Bronchial epithelial cell (primary cell): ENCODE data around the gene TMUB1. TPM values are rescaled to one million over a fixed set of nuclear protein-coding genes. Genes with fewer than 3 reads are reported as not detected.
A peak's percentile ranks its signal among the peaks of the same experiment; 100 is the strongest.

Source experiments
- DNase-seq: peaks from one replicate; pipeline ENCODE4 v3.0.0-alpha.2; 2010; ENCODE audit warnings: low read depth
- FAIRE-seq: peaks from 2 replicates; lab custom pipeline; 2011; peaks lifted over from hg19 to GRCh38; lab: Jason Lieb, UNC
- H3K27me3 ChIP-seq: 2 replicates; pipeline ENCODE4 v1.5.1; 2011; ENCODE audit warnings: low read length; ENCODE audit not compliant: control insufficient read depth, insufficient read depth
- H3K36me3 ChIP-seq: 2 replicates; pipeline ENCODE4 v1.5.1; 2011; ENCODE audit warnings: low read length; ENCODE audit not compliant: control insufficient read depth, insufficient read depth
- H3K4me3 ChIP-seq: 2 replicates; pipeline ENCODE4 v1.5.1; 2011; ENCODE audit warnings: mild to moderate bottlenecking, low read depth, low read length, control low read depth
- CTCF ChIP-seq: IDR thresholded peaks from 2 replicates; pipeline ENCODE4 v1.5.1; 2011; ENCODE audit warnings: mild to moderate bottlenecking, moderate library complexity, low read length, control low read depth, inconsistent platforms; ENCODE audit not compliant: insufficient read depth, severe bottlenecking
- total RNA-seq: library from RNA; depleted of rRNA; stranded (reverse); fragments of >200 nt; gene quantifications from 2 replicates; pipeline ENCODE4 v1.2.1, GENCODE V29; 2014

The TMUB1 gene
- total RNA-seq, 1 donor from 2014 or later, result 9.0 TPM

- no peaks in the 10 kb centered on the region for H3K27me3 ChIP-seq
- no peak for FAIRE-seq
- peaks cover 2% of the 10 kb centered on the region for H3K36me3 ChIP-seq
- peak; percentile 99 for DNase-seq
- H3K4me3 ChIP-seq, result peak overlapping the region; percentile 48
- no peak for TF ChIP-seq CTCF
These were observed 25.1 kb downstream of the TMUB1 start for GRCh38 chr7:151057989-151058780.

- H3K36me3 ChIP-seq, result peaks cover 2% of the 10 kb centered on the region
- H3K4me3 ChIP-seq, result peak within 1 kb of the TSS; percentile 48
- no peaks in the 10 kb centered on the region for H3K27me3 ChIP-seq
- no peak for TF ChIP-seq CTCF
- DNase-seq, result no peak
- no peak for FAIRE-seq
These were observed 25.7 kb downstream of the TMUB1 start, which contains the start of gene CDK5 for GRCh38 chr7:151057506-151057988. Gene CDK5, minus strand, starts transcription at chr7:151057897. Its CDS starts 49 bp downstream, at chr7:151057848.

- peaks cover under 1% of the 10 kb centered on the region for H3K36me3 ChIP-seq
- FAIRE-seq (no peak), DNase-seq (no peak)
- peak overlapping the region; percentile 48 for H3K4me3 ChIP-seq
- TF ChIP-seq CTCF, result peak; percentile 25
- no peaks in the 10 kb centered on the region for H3K27me3 ChIP-seq
These were observed 26.4 kb downstream of the TMUB1 start for GRCh38 chr7:151056666-151057505.

- Histone ChIP-seq H3K27me3 (no peaks in the 10 kb centered on the region), H3K36me3 (no peaks in the 10 kb centered on the region), H3K4me3 (no peak overlapping the region)
- DNase-seq, result no peak
- FAIRE-seq, result no peak
- TF ChIP-seq CTCF, result no peak
These were observed 27.0 kb downstream of the TMUB1 start for GRCh38 chr7:151056283-151056665.

GRCh38 chr7:151053751-151054150 lies 29.5 kb downstream of the TMUB1 start:
- FAIRE-seq (no peak), DNase-seq (no peak)
- Histone ChIP-seq H3K4me3 (no peak overlapping the region), H3K27me3 (peaks cover 6% of the 10 kb centered on the region), H3K36me3 (no peaks in the 10 kb centered on the region)
- TF ChIP-seq CTCF, result no peak
